Erythroblast (primary cell): ENCODE measurements around the gene SCNN1B.
"Not testable (repeated sequence)": the region's sequence is repeated elsewhere in the genome, so short reads cannot be mapped to it uniquely, and the experiment has no call there.

Experiments used
- GATA1 ChIP-seq: IDR thresholded peaks from 2 replicates; pipeline ENCODE4 v1.6.1; 2011; ENCODE audit warnings: low read depth, mild to moderate bottlenecking, control low read depth, low read length, moderate library complexity
- POLR2A ChIP-seq: IDR thresholded peaks from 2 replicates; pipeline ENCODE4 v1.6.1; 2011; ENCODE audit warnings: mild to moderate bottlenecking, low read length

DNA sequence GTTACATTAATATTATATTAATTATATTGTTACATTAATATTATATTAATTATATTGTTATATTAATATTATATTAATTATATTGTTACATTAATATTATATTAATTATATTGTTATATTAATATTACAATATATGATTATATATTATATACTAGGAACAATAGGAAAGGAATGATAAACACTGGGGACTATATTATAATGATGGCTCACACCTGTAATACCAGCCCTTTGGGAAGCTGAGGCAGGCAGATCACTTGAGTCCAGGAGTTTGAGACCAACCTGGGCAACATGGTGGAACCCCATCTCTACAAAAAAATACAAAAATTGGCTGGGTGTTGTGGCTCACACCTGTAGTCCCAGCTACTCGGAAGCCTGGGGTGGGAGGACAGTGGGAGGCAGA is 48.5 kb upstream of the SCNN1B start:
- not testable (repeated sequence) for TF ChIP-seq POLR2A, GATA1
